ENCODE results near the gene THRA. TPM values are rescaled to one million over a fixed set of nuclear protein-coding genes. Genes with fewer than 3 reads are reported as not detected.

The THRA gene
- total RNA-seq, 1 donor from 2014 or later = 37.0 TPM

DNA sequence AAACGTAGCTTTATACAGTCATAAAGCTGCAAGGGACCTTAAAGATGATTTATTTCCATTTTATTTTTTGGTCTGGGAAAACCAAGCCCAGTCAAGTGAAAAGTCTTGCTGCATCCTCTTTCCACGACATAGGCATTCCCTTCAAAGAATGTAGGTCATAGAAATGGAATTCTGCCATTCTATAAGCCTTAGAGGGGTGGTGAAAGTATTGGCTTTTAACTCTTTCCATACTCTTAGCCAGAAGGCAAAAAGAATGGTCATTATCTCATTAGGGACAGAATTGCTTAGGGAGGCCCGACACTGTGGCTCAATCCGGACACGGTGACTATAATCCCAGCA lies 51.1 kb downstream of the THRA start:
- peaks cover 66% of the 10 kb centered on the region for H3K4me1 Mint-ChIP-seq (ENCODE audit: unreplicated experiment)
- H3K27me3 Mint-ChIP-seq = no peaks in the 10 kb centered on the region
- TF ChIP-seq, protein P1, sequence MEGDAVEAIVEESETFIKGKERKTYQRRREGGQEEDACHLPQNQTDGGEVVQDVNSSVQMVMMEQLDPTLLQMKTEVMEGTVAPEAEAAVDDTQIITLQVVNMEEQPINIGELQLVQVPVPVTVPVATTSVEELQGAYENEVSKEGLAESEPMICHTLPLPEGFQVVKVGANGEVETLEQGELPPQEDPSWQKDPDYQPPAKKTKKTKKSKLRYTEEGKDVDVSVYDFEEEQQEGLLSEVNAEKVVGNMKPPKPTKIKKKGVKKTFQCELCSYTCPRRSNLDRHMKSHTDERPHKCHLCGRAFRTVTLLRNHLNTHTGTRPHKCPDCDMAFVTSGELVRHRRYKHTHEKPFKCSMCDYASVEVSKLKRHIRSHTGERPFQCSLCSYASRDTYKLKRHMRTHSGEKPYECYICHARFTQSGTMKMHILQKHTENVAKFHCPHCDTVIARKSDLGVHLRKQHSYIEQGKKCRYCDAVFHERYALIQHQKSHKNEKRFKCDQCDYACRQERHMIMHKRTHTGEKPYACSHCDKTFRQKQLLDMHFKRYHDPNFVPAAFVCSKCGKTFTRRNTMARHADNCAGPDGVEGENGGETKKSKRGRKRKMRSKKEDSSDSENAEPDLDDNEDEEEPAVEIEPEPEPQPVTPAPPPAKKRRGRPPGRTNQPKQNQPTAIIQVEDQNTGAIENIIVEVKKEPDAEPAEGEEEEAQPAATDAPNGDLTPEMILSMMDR (conservative IDR thresholded peaks at IDR 0.05) = no peak
- peak overlapping the region; percentile 93 for H3K27ac Mint-ChIP-seq
- no peaks in the 10 kb centered on the region for H3K9me3 Mint-ChIP-seq
- no peak for DNase-seq (ENCODE audit: extremely low spot score, unreplicated experiment)
- no peaks in the 10 kb centered on the region for H3K36me3 Mint-ChIP-seq
- peak overlapping the region; percentile 91 for H3K4me3 Mint-ChIP-seq

DNA sequence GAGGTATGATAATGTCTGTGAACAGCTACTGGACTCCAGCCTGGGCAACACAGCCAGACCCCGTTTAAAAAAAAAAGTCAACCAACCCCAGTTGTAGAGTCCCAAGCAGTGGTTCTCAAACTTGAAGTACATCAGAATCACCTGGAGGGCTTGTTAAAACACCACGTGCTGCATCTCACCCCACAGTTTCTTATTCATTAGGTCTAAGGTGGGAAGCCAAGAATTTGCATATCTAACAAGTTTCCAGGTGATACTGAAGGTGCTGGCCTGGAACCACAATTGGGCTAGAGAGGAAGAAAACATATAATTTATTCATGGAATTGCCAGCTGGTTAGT lies 52.3 kb downstream of the THRA start:
- no peak overlapping the region for H3K27ac Mint-ChIP-seq
- H3K4me1 Mint-ChIP-seq (ENCODE audit: unreplicated experiment) = peaks cover 60% of the 10 kb centered on the region
- no peak for DNase-seq (ENCODE audit: extremely low spot score, unreplicated experiment)
- TF ChIP-seq, protein P1 (conservative IDR thresholded peaks at IDR 0.05) = no peak
- no peak overlapping the region for H3K4me3 Mint-ChIP-seq
- no peaks in the 10 kb centered on the region for H3K36me3 Mint-ChIP-seq
- no peaks in the 10 kb centered on the region for H3K9me3 Mint-ChIP-seq
- H3K27me3 Mint-ChIP-seq = no peaks in the 10 kb centered on the region

DNA sequence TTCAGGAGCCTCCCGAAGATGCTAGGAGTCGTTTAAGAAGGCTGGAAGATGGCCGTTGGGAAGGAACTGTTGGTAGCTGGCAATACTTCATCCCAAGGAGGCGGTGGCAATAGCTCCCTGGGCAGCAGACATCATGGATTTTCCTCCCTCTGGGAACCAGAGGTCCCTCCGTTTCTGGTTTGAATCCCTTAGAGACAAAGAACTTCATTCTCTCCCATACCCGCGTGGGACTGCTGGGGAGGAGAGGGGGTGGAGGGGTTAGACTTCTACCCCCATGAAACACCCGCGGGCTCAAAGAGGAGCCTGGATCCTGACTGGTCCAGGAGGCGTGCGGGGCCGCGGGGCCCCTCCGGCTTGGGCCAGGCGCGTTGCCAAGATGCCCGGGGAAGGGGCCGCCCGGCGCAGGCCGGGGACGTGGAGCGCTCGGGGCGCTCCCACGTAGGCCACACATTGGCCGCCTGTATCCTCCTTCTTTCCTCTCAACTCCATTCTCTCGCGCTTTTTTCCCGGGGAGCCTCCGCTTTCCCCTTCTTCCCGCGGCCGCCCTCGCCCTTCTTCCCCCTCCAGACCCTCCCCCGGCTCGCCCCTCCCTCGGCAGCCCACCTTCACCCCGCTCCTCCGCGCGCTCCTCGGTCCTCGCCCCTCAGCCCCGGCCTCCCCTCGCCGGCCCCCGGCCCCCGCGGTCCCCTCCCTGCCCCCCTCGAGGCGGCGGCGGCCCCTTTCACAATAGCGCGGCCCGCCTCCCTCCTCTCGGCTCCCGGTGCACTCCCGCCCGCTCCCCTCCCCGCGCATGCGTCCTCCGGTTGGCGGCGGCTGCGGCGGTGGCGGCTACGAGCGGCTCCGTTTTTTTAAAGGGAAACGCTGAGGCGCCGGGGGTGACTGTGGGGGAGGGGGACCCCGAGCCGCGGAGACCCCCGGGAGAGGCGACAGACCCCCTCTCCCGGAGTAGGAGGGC lies 58.7 kb downstream of the THRA start, which contains the start of gene MSL1:
Gene MSL1, plus strand, starts transcription at position 791 of the 955 bp plus-strand sequence. CDS start 642 bp downstream, outside the sequence.
- H3K27me3 Mint-ChIP-seq = no peaks in the 10 kb centered on the region
- peak within 1 kb of the TSS; percentile 95 for H3K27ac Mint-ChIP-seq
- H3K4me1 Mint-ChIP-seq (ENCODE audit: unreplicated experiment) = peaks cover 22% of the 10 kb centered on the region
- peaks cover 12% of the 10 kb centered on the region for H3K36me3 Mint-ChIP-seq
- H3K9me3 Mint-ChIP-seq = no peaks in the 10 kb centered on the region
- TF ChIP-seq, protein P1 (conservative IDR thresholded peaks at IDR 0.05) = no peak
- peak; percentile 94 for DNase-seq (ENCODE audit: extremely low spot score, unreplicated experiment)
- peak within 1 kb of the TSS; percentile 97 for H3K4me3 Mint-ChIP-seq

DNA sequence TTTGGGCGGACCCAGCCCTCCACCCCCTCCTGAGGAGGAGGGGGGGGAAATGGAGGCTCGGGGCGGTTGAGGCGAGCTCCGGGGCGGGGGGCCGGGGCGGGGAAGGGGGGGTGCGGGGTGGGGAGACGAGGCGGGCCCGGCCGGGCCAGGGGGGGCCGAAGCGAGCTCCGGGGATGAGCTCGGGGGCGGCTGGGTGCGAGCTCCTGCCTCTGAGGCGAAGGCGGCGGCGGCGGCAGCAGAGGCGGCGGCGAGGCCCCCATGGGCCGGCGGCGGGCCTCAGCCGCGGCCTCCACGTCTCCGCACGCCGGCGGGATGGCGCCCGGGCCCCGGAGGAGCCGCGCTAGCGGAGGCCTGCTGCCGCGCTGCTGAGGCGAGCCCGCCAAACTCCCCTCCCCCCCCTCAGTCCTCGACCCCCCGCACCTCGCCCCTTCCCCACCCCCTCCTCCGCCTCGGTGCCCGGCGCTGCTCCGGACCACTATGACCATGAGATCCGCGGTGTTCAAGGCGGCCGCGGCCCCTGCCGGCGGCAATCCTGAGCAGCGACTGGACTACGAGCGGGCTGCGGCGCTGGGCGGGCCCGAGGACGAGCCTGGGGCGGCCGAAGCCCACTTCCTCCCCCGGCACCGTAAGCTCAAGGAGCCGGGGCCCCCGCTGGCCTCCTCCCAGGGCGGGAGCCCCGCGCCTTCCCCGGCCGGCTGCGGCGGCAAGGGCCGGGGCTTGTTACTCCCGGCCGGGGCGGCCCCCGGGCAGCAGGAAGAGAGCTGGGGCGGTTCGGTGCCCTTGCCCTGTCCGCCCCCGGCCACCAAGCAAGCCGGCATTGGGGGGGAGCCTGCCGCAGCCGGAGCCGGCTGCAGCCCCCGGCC lies 59.6 kb downstream of the THRA start:
- H3K27me3 Mint-ChIP-seq = no peaks in the 10 kb centered on the region
- H3K9me3 Mint-ChIP-seq = no peaks in the 10 kb centered on the region
- peaks cover 15% of the 10 kb centered on the region for H3K36me3 Mint-ChIP-seq
- DNase-seq (ENCODE audit: extremely low spot score, unreplicated experiment) = no peak
- TF ChIP-seq, protein P1 (conservative IDR thresholded peaks at IDR 0.05) = no peak
- no peak overlapping the region for H3K27ac Mint-ChIP-seq
- peaks cover 22% of the 10 kb centered on the region for H3K4me1 Mint-ChIP-seq (ENCODE audit: unreplicated experiment)
- H3K4me3 Mint-ChIP-seq = peak overlapping the region; percentile 52

DNA sequence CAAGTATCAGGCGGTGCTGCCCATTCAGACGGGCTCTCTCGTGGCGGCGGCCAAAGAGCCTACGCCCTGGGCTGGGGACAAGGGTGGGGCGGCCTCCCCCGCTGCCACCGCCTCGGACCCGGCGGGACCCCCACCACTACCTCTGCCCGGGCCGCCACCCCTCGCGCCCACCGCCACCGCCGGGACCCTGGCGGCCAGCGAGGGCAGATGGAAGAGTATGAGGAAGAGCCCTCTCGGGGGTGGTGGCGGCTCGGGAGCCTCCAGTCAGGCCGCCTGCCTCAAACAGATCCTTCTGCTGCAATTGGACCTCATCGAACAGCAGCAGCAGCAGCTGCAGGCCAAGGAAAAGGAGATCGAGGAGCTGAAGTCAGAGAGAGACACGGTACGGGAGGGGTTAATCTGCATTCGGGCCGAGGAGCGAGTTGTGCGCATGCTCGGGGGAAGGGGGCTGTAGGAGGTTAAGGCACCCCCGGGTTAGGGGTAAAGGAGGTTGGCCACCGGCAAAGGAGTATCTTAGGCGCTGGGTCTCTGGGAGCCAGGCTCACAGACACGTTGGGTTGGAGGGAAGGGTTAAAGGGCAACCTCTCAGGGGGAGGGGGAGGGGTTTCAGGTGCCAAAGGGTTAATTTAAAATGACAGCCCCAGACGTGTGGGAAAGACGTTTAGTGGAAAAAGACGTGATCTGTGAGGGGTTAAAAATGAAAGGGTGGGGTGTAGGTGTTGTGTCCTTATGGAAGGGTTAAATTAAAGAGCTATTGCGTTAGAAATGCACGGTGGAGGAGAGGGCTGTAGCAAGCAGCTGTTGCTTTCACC lies 60.4 kb downstream of the THRA start:
- peak overlapping the region; percentile 83 for H3K27ac Mint-ChIP-seq
- no peaks in the 10 kb centered on the region for H3K27me3 Mint-ChIP-seq
- H3K36me3 Mint-ChIP-seq = peaks cover 15% of the 10 kb centered on the region
- peak overlapping the region; percentile 94 for H3K4me3 Mint-ChIP-seq
- DNase-seq (ENCODE audit: extremely low spot score, unreplicated experiment) = peak; percentile 79
- peaks cover 18% of the 10 kb centered on the region for H3K4me1 Mint-ChIP-seq (ENCODE audit: unreplicated experiment)
- TF ChIP-seq, protein P1 (conservative IDR thresholded peaks at IDR 0.05) = peak; percentile 56
- no peaks in the 10 kb centered on the region for H3K9me3 Mint-ChIP-seq
